K562 (cell line): Measurements from ENCODE around the gene VTN.

Source experiments
- CREB3L1 ChIP-seq: fragments of 450-650 bp; IDR thresholded peaks from 2 replicates; pipeline ENCODE4 v1.6.1; 2014; ENCODE audit warnings: low read depth, mild to moderate bottlenecking, moderate library complexity, borderline replicate concordance
- FOXP4 ChIP-seq: sonication (generic); formaldehyde crosslinking; IDR thresholded peaks from 2 replicates; pipeline ENCODE4 v1.8.0; 2022; ENCODE audit warnings: mild to moderate bottlenecking, missing genetic modification reagents, borderline replicate concordance
- JUND ChIP-seq, 2 experiments: IDR thresholded peaks; 2 replicates in 1 of 2; 3 replicates in 1 of 2; pipeline ENCODE4 v1.6.1; 2011; ENCODE audit warnings: borderline replicate concordance in 2 of 2, low read depth in 2 of 2, low read length in 2 of 2, improper control_type of control experiment in 1 of 2, missing biosample characterization in 1 of 2, missing genetic modification characterization in 1 of 2, missing genetic modification reagents in 1 of 2
- MTA3 ChIP-seq: fragments of 450-650 bp; formaldehyde crosslinking; IDR thresholded peaks from 2 replicates; pipeline ENCODE4 v1.6.1; 2017; ENCODE audit warnings: mild to moderate bottlenecking, borderline replicate concordance
- NR3C1 ChIP-seq: sonication (generic); formaldehyde crosslinking; IDR thresholded peaks from 2 replicates; pipeline ENCODE4 v1.8.1; 2022; ENCODE audit warnings: missing genetic modification reagents
- POLR2A ChIP-seq: fragments of 450-650 bp; conservative IDR thresholded peaks from 2 replicates; pipeline ENCODE4 v1.6.1; 2016
- PYGO2 ChIP-seq: fragments of 450-650 bp; IDR thresholded peaks from 2 replicates; pipeline ENCODE4 v1.6.1; 2016; ENCODE audit warnings: mild to moderate bottlenecking, missing genetic modification characterization, moderate library complexity, missing compliant biosample characterization
- SMARCE1 ChIP-seq: fragments of 450-650 bp; IDR thresholded peaks from 2 replicates; pipeline ENCODE4 v1.7.1; 2016; ENCODE audit warnings: mild to moderate bottlenecking
- ZEB2 ChIP-seq: fragments of 450-650 bp; IDR thresholded peaks from 2 replicates; pipeline ENCODE4 v1.6.1; 2016
- ZHX1 ChIP-seq: fragments of 150-350 bp; conservative IDR thresholded peaks from 2 replicates; pipeline ENCODE4 v1.6.1; 2014; ENCODE audit warnings: low read length

DNA sequence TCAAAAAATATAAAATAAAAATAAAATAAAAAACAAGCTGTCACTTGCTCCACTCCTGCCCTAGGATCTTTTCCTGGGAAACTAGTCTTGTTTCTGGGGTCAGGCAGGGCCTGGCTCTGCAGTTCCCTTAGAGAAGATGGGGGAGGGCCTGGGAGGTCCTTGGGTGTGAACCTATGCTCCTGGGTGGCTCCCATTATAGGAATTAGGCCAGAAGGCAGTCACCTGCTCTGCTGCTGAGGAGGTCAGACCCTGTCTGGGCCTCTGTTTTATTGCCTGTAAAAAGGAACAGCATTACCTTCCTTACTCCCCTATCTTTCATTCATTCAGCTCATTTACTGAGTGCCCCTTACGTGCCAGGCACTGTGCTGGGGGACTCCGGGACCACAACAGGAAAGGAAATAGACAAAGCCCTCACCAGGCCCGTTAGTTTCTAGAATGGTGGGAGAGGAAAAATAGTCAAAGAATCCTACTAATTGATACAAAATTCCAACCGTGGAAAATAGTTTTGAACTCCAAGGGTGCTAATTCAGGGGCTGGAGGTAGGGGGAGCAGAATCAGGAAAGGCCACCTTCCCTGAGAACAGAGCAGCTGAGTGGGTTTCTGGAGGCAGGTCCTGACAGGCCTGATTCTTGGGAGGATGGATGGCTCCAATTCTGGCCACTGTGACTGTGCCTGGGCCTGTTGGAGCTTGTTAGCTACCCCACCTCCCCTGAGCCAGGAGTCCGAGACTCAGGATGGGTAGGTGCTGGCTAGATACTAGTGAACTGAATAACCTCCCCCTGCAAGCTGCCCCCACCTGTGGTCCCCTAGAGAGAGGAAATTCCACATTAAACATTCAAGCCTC, 37.2 kb upstream of the VTN start:
- TF ChIP-seq JUND (IDR thresholded peaks at IDR 0.05; ENCODE audit: borderline replicate concordance, low read depth, low read length) (no peak), JUND (tag; IDR thresholded peaks at IDR 0.05; ENCODE audit: borderline replicate concordance, low read depth, low read length) (no peak), MTA3 (no peak), FOXP4 (CRISPR knock-in tag) (no peak), ZEB2 (no peak), NR3C1 (CRISPR knock-in tag) (no peak), PYGO2 (tag) (no peak), CREB3L1 (no peak), SMARCE1 (no peak), POLR2A (no peak), ZHX1 (no peak)
